NB4 (cell line): Measurements from ENCODE around the gene SLMAP.
"Not testable (repeated sequence)": the region's sequence is repeated elsewhere in the genome, so short reads cannot be mapped to it uniquely, and the experiment has no call there.

ENCODE experiments used
- CTCF ChIP-seq: IDR thresholded peaks from one replicate; pipeline ENCODE4 v1.5.1; 2012; ENCODE audit warnings: low read depth, low read length
- POLR2A ChIP-seq: IDR thresholded peaks from 2 replicates; pipeline ENCODE4 v1.6.1; 2011; ENCODE audit warnings: mild to moderate bottlenecking; ENCODE audit not compliant: insufficient read length; ENCODE audit errors: extremely low read depth

- not testable (repeated sequence) for TF ChIP-seq POLR2A, CTCF
These were observed 128.3 kb downstream of the SLMAP start for GRCh38 chr3:57884436-57884835.
